ENCODE measurements around the gene FADS3. TPM values are rescaled to one million over a fixed set of nuclear protein-coding genes. Genes with fewer than 3 reads are reported as not detected.
A peak's percentile ranks its signal among the peaks of the same experiment; 100 is the strongest.

The FADS3 gene
- total RNA-seq, 6 donors from 2014 or later, result 34.4 to 138 (median 106) TPM

- Histone ChIP-seq H3K27ac (no peak overlapping the region), H3K4me3 (no peak overlapping the region), H3K9me3 (no peaks in the 10 kb centered on the region), H3K4me1 (no peaks in the 10 kb centered on the region), H3K36me3 (peaks cover 11 to 60% (median 36%) of the 10 kb centered on the region in 4 donors), H3K27me3 (no peaks in the 10 kb centered on the region)
- TF ChIP-seq POLR2AphosphoS5 (IDR thresholded peaks at IDR 0.05) (no peak), CTCF (IDR thresholded peaks at IDR 0.05) (no peak), POLR2A (IDR thresholded peaks at IDR 0.05) (no peak), EP300 (IDR thresholded peaks at IDR 0.05) (no peak)
- WGBS, 2 donors, result 88 to 89% methylated on average over 11 to 16 of the region's 16 CpGs
- ATAC-seq (ENCODE audit: low FRiP score in 2 of 2) (no peak), DNase-seq (no peak)
These were observed 46.3 kb downstream of the FADS3 start for GRCh38 chr11:61844909-61845565.

- Histone ChIP-seq H3K27me3 (no peaks in the 10 kb centered on the region), H3K4me1 (no peaks in the 10 kb centered on the region), H3K9me3 (no peaks in the 10 kb centered on the region), H3K4me3 (no peak overlapping the region), H3K27ac (no peak overlapping the region), H3K36me3 (peaks cover 0 to 50% (median 30%) of the 10 kb centered on the region in 4 donors)
- DNase-seq (peak in 1 of 2 donors; percentile 50), ATAC-seq (ENCODE audit: low FRiP score in 2 of 2) (no peak)
- WGBS, 2 donors, result 97 to 100% methylated on average over 5 to 7 of the region's 7 CpGs
- TF ChIP-seq CTCF (IDR thresholded peaks at IDR 0.05), result no peak
- TF ChIP-seq EP300 (IDR thresholded peaks at IDR 0.05), result no peak
- TF ChIP-seq POLR2AphosphoS5 (IDR thresholded peaks at IDR 0.05), result no peak
- TF ChIP-seq POLR2A (IDR thresholded peaks at IDR 0.05), result no peak
These were observed 48.9 kb downstream of the FADS3 start for GRCh38 chr11:61842528-61842820.

- Histone ChIP-seq H3K27ac (no peak overlapping the region), H3K27me3 (no peaks in the 10 kb centered on the region), H3K4me3 (no peak overlapping the region), H3K36me3 (peaks cover 0 to 50% (median 30%) of the 10 kb centered on the region in 4 donors), H3K4me1 (no peaks in the 10 kb centered on the region), H3K9me3 (no peaks in the 10 kb centered on the region)
- DNase-seq, result no peak
- 87 to 91% methylated on average over 12 of the region's 12 CpGs for WGBS, 2 donors
- TF ChIP-seq EP300 (IDR thresholded peaks at IDR 0.05), result no peak
- TF ChIP-seq CTCF (IDR thresholded peaks at IDR 0.05), result no peak
- no peak for TF ChIP-seq POLR2A (IDR thresholded peaks at IDR 0.05)
- no peak for TF ChIP-seq POLR2AphosphoS5 (IDR thresholded peaks at IDR 0.05)
- ATAC-seq (ENCODE audit: low FRiP score in 2 of 2), result no peak
These were observed 49.5 kb downstream of the FADS3 start for GRCh38 chr11:61841636-61842527.

- no peak for ATAC-seq (ENCODE audit: low FRiP score in 2 of 2)
- no peak for DNase-seq
- Histone ChIP-seq H3K4me3 (no peak overlapping the region), H3K27ac (no peak overlapping the region), H3K27me3 (no peaks in the 10 kb centered on the region), H3K36me3 (peaks cover 0 to 50% (median 30%) of the 10 kb centered on the region in 4 donors), H3K4me1 (peaks cover 0 to 3% (median 3%) of the 10 kb centered on the region in 4 donors), H3K9me3 (no peaks in the 10 kb centered on the region)
- 93 to 95% methylated on average over 6 to 7 of the region's 7 CpGs for WGBS, 2 donors
- no peak for TF ChIP-seq POLR2A (IDR thresholded peaks at IDR 0.05)
- TF ChIP-seq CTCF (IDR thresholded peaks at IDR 0.05), result no peak
- TF ChIP-seq POLR2AphosphoS5 (IDR thresholded peaks at IDR 0.05), result no peak
- TF ChIP-seq EP300 (IDR thresholded peaks at IDR 0.05), result no peak
These were observed 51.0 kb downstream of the FADS3 start for GRCh38 chr11:61840371-61840770.

Data from upper lobe of left lung (tissue), 6 donors.